ENCODE data around the gene HNF1B.

HNF1B gene

DNA sequence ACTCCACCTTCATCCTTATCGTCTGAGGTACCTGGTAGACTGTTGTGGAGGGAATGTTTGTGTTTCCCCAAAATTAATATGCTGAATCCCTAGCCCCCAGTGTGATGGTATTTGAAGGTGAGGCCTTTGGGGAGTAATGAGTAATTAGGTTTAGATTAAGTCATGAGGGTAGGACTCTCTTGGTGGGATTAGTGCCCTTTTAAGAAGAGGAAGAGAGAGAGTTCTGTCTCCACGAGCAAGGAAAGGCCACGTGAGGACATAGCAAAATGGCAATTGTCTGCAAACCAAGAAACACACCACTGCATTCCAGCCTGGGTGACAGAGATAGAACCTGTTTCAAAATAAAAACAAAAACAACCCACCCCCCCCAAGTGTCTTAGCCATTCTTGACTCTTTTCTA, 80.6 kb downstream of the HNF1B start:
- DNase-seq = no peak

DNA sequence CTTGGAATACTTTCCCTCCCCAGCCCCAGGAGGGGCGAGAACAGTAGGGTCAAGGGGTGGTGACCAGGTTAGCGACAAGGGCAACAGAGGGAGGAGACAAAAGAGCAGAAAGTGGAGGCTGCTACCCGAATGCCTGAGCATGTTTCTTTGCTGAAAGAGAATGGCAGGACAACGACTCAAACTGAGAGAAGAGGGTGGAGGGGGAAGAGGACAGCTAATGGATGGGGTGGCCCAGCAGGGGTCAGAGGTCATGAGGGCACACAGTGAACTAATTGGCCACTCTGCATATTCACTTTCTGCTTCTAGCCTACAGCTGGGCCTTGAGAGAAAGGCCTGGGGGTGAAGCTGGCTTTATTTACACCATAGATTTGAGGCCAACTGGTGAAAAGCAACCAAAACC, 82.5 kb downstream of the HNF1B start:
- no peak for DNase-seq

DNA sequence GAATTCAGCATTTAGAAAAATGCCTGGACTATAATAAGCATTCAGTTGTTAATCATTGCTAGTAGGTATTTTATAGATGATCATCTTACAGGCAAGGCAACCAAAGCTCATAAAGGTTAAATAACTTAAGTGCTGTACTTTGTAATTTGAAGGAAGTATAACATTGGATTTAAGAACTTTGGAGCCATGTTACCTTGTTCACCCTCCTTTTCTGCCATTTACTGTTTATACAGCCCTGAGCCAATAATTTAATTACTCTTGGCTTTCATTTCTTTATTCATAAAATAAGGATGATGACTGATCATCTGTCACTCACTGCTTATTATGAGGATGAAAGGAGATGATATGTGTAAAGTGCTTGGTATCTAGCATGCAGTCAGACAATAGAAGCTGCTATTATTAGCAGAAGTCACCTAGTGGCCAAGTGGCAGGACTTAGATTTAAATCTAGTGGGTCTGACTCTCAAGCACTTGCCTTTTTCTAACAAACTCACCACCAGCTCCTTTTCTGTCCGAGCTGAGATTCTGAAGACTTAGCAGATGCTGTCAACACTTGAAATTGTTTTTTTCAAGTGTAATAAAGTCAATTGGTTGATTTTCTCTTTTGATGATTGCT, 83.4 kb downstream of the HNF1B start:
- peak in 1 of 3 experiments; percentile 25 for DNase-seq

DNA sequence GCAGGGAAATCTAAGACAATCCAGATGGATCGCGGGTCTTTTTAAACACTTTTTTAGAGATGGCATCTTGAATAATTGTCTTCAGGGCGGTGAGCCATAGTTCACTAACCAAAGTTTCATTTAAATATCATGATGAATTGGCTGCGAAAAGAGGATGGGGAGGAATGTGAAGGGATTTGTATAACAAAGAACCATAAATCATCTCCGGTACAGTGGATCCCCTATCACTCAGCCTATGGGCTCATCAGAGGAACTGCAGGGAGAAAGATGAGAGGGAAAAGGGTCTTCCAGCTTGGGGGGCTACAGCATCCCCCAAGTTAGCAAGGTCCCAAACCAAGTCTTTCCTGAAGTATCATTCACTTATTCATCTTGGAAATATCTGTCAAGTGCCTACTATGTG, 84.9 kb downstream of the HNF1B start:
- no peak for DNase-seq

DNA sequence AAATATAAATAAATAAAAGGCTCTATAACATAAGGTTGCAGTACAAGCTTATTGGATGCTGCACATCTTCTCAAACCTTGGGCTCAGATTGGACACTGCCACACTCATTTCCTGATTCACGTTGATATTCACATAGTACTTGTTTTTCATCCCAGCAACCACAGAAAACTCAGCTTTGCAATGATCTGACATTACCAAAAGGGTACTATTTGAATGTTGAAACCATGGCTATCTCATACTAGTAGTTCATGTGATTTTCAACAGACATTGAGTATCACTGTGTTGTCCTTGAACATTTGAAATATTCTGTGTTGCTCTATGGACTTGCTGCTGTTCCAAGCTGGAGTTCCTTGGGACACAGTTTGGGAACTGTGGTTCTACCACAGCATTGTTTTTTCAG, 87.7 kb downstream of the HNF1B start:
- no peak for DNase-seq

DNA sequence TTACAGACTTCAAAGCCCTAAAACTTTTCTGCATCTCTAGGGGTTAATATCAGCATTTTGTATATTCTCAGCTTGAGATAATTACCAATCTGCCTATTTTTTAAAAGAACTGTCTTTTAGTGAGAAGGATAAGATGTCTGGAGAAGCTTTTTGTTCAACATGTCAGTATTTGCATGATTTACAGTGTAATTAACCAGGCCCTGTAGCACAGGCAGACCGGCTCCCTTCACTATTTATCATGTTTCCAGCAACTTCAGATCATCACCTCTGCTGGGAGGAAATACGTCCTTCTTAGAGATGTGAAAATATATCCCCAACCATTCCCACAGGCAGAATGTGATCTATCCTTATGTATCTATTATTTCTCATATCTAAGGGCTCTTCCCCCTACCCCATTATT, 93.0 kb downstream of the HNF1B start:
- DNase-seq = peak in 2 of 3 experiments; percentile 5 to 51

DNA sequence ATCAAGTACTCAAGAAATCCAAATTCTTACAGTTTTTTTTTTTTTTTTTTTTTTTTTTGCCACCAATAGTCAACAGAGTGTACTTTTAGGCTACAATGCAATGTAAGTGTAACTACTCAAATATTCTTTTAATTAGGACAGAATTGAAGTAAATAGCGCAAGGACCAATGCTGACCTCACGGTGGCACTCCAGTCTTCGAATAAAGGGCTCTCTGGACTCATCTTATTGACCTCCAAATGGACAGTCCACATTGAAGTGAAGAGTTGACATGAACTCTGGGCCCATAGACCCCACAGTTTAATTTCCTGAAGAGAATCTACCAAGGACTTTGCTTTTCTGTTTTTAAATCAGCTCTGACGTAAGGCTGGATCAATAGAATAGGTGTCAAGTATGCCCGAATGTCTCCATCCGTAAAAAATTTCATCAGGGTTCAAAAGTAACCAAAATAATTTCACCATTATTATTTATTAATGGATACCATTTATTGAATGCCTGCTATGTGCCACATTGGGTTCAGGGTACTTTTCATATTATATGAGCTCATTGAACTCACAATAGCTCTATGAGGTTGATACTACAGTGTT, 94.3 kb downstream of the HNF1B start:
- DNase-seq = peak; percentile 17 to 63 (median 30)

DNA sequence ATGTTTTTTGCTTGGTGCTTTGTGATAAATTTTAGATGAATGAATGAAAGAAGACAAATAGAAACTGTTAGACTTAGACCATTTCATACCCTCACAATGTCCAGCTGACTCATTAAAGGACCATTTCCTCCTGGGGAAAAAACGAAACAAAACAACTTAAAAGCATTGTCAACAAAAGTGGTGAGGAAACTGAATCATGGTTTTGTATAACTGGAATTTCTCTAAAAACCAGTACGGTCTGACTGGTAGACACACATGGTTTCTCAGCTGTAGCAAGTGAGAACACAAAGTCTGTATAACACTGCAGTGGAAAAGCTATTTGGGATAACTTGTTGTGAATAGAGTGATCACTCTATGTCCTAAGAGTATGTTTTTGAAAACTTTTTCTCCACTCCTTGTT, 96.3 kb downstream of the HNF1B start:
- no peak for DNase-seq

DNA sequence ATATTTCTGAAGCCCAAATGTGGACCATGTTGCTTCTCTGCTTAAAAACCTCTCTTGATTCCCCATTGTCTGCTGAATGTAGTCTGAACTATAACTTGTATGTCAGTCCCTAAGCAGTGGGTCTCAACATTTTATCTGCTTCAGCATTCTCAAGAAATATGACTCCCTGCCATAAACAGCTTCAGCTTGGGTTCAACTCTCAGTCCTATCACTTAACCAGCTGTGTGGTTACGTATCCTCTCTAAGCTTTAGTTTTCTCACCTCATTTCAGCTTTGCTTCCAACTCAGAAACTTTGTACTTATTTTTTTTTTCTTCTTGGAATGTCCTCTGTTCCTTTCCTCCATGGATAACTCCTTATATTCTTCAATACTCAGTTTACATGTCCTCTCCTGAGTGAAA, 97.0 kb downstream of the HNF1B start:
- no peak for DNase-seq

DNA sequence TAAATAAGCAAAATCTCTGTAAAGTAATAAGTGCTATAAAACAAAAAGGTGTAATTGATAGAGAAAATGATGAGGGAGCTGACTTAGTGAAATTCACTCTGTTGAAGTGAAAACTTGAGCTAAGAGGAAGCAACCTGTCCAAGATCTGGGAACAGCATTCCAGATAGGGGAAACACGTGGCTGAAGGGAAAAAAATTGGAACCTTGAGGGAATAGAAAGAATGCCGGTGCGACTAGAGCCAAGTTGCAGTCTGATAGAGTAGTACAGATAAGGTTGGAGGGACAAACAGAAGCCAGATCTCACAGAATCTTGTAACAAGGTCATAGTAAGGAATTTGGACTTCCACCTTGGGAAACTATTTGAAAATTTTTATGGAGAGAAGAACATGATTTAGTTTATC, 101.0 kb downstream of the HNF1B start:
- no peak for DNase-seq

DNA sequence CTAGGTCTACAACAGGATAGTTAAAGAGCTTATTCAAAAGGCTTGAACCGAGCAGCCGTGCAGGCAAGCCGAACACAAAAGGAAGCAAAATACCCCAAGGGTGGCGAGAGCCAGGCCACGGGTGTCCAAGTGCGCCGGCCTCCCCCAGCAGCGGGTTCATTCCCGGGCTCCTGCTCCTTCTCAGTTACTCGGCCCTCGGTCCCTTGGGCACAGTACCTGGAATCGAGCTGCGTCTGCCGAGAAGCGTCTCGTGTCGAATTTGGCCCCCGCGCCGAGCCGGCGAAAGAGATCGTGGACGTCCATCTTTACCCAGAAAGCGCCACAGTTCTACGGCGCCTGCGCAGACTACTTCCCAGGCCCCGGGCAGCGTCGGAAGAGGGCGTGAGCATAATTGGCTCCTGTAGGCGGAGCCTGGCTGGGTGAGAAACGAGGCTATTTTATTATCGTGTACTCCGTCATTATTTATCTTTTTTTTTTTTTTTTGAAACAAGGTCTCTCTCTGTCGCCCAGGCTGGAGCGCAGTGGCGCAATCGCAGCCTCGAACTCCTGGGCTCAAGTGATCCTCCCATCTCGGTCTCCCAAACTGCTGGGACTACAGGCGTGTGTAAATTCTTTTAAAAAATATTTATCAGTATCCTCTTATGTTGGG, 101.6 kb downstream of the HNF1B start, which contains the start of gene DDX52:
Gene DDX52, minus strand, starts transcription at position 329 of the 649 bp plus-strand sequence. Its CDS starts 26 bp downstream, at position 303.
- DNase-seq = peak; percentile 90 to 97 (median 91)

DNA sequence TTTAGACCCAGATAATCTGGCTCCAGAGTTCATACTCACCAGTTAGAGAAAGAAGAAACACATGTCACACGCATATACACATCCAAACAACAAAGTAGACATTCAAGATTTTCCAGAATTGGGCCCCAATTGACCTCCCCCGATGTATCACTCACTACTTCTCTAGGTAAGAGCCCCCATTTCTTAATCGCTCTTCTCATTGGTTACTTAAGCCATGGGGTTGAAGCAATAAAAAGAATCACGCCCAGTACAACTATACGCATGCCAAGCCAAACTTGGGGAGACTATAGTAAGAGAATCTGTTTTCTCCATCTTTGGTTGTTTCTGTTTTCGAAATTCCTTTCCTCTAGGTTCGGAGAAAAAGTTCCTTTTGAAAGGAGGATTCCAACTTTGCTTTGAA, 102.2 kb downstream of the HNF1B start:
- no peak for DNase-seq

DNA sequence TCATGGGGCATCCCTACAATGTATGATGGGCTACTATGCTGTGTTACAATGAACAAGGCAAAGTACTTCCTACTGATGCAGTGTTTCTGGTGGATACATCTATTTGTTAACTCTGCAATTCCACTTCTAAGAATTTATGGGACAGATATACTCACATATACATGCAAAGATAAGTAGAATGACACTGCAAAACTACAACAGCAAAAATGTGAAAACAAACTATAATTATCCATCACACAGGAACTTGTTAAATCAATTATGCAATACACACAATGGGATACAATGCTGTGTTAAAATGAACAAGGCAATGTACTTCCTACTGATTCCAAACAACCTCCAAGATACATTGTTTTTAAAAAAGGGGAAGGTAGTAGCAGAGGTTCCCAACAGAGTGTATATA, 104.8 kb downstream of the HNF1B start:
- DNase-seq = no peak

DNA sequence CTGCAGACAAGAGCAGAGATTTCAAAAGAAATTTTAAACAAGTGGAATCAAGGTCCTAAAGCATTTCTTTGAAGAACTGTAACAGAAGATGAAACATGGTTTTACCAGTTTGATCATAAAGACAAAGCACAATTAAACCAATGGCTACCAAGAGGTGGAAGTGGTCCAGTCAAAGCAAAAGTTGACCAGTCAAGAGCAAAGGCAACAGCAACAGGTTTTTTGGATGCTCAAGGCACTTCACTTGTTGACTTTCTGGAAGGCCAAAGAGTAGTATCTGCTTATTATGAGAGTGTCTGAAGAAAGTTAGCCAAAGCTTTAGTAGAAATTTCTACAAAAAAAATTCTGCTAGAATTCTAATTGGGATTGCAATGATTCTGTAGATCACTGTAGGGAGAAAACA, 106.9 kb downstream of the HNF1B start:
- DNase-seq = no peak

Data from NCI-H1417 (cell line).